Endothelial cell of umbilical vein (primary cell): ENCODE data around the gene DDX25. TPM values are rescaled to one million over a fixed set of nuclear protein-coding genes. Genes with fewer than 3 reads are reported as not detected.

ENCODE experiments used
- BruUV-seq: library from RNA; stranded (reverse); fragments of 400-500 nt; replicated peaks from 2 replicates; lab custom pipeline; 2021; lab: Mats Ljungman, UMichigan
- CTCF ChIA-PET: fragments of 300-600, 350-600 bp; sonication (Branson Sonifier 250); formaldehyde crosslinking; loops from one replicate; lab custom pipeline; 2021; ENCODE audit warnings: antibody characterized with exemption, inconsistent platforms; lab: Charles Lee
- POLR2A ChIA-PET: fragments of 300-600, 350-600 bp; sonication (Branson Sonifier 250); formaldehyde crosslinking; loops from one replicate; lab custom pipeline; 2021; ENCODE audit warnings: antibody characterized with exemption, inconsistent platforms; lab: Charles Lee
- DNase-seq: peaks from one replicate; pipeline ENCODE4 v3.0.0-alpha.2; 2011; ENCODE audit warnings: low read depth, low spot score
- FAIRE-seq: peaks from 2 replicates; lab custom pipeline; 2011; peaks lifted over from hg19 to GRCh38; lab: Jason Lieb, UNC
- H2AFZ ChIP-seq: 2 replicates; pipeline ENCODE4 v1.6.0; 2012; ENCODE audit warnings: low read depth, low read length, control low read depth, inconsistent platforms
- H3K27ac ChIP-seq: 2 replicates; pipeline ENCODE4 v1.5.1; 2011; ENCODE audit warnings: low read depth, mild to moderate bottlenecking, control low read depth, low read length, moderate library complexity; ENCODE audit not compliant: insufficient read depth
- H3K27me3 ChIP-seq, 2 experiments: 2 replicates each; pipeline versions ENCODE4 v1.6.0 to v1.6.1; 2011; ENCODE audit warnings: low read length in 2 of 2, mixed read lengths in 1 of 2; ENCODE audit not compliant: control insufficient read depth in 2 of 2, insufficient read depth in 2 of 2
- H3K36me3 ChIP-seq, 2 experiments: 2 replicates in 1 of 2; 3 replicates in 1 of 2; pipeline ENCODE4 v1.5.1; 2011; ENCODE audit warnings: low read length in 2 of 2, mild to moderate bottlenecking in 1 of 2, moderate library complexity in 1 of 2; ENCODE audit not compliant: control insufficient read depth in 2 of 2, insufficient read depth in 2 of 2; ENCODE audit errors: extremely low read depth in 1 of 2
- H3K4me1 ChIP-seq: 3 replicates; pipeline ENCODE4 v1.5.1; 2011; ENCODE audit warnings: mild to moderate bottlenecking, low read length; ENCODE audit not compliant: control insufficient read depth, insufficient read depth; ENCODE audit errors: extremely low read depth
- H3K4me2 ChIP-seq: 2 replicates; pipeline ENCODE4 v1.6.1; 2011; ENCODE audit warnings: low read length, control low read depth, mixed read lengths; ENCODE audit not compliant: insufficient read depth
- H3K4me3 ChIP-seq, 3 experiments: fragments of 200-600 bp in 1 of 3; sonication (generic), shearing (Covaris generic) in 1 of 3; replicated peaks in 1 of 3; 2 replicates each; pipeline ENCODE4 v1.5.1; 2011 to 2016; ENCODE audit warnings: control low read depth in 3 of 3, low read length in 3 of 3, mild to moderate bottlenecking in 2 of 3, inconsistent platforms in 1 of 3, low read depth in 1 of 3, moderate library complexity in 1 of 3; ENCODE audit not compliant: insufficient read depth in 1 of 3
- H3K79me2 ChIP-seq: 2 replicates; pipeline ENCODE4 v1.6.0; 2012; ENCODE audit warnings: low read length, inconsistent platforms; ENCODE audit not compliant: control insufficient read depth, insufficient read depth
- H3K9ac ChIP-seq: replicated peaks from 2 replicates; pipeline ENCODE3; 2011; ENCODE audit warnings: low read length, control low read depth; ENCODE audit not compliant: insufficient read depth; ENCODE audit errors: extremely low read depth
- H3K9me1 ChIP-seq: replicated peaks from 3 replicates; pipeline ENCODE4 v1.6.0; 2011; ENCODE audit warnings: mild to moderate bottlenecking, low read length; ENCODE audit not compliant: control insufficient read depth, insufficient read depth; ENCODE audit errors: extremely low read depth
- H3K9me3 ChIP-seq: replicated peaks from 2 replicates; pipeline ENCODE4 v1.5.1; 2012; ENCODE audit warnings: low read length, inconsistent platforms; ENCODE audit not compliant: control insufficient read depth, insufficient read depth
- H4K20me1 ChIP-seq: replicated peaks from 2 replicates; pipeline ENCODE3; 2011; ENCODE audit warnings: mild to moderate bottlenecking, low read length; ENCODE audit not compliant: control insufficient read depth, insufficient read depth; ENCODE audit errors: extremely low read depth
- CTCF ChIP-seq, 2 donors: IDR thresholded peaks; 1 replicate in 1 of 2; 2 replicates in 1 of 2; pipeline ENCODE4 v1.5.1; 2011; ENCODE audit warnings: low read length in 2 of 2, mild to moderate bottlenecking in 2 of 2, moderate library complexity in 2 of 2, control low read depth in 1 of 2, inconsistent platforms in 1 of 2, low read depth in 1 of 2; ENCODE audit not compliant: insufficient read depth in 1 of 2; ENCODE audit errors: extremely low read depth in 1 of 2
- EZH2 ChIP-seq: IDR thresholded peaks from 2 replicates; pipeline ENCODE4 v1.6.1; 2012; ENCODE audit warnings: borderline replicate concordance, low read depth, mild to moderate bottlenecking, moderate library complexity, low read length, inconsistent platforms; ENCODE audit not compliant: severe bottlenecking
- FOS ChIP-seq: IDR thresholded peaks from 2 replicates; pipeline ENCODE4 v1.6.1; 2011; ENCODE audit warnings: mild to moderate bottlenecking, low read length, moderate library complexity, borderline replicate concordance; ENCODE audit not compliant: insufficient read depth
- GATA2 ChIP-seq: IDR thresholded peaks from 2 replicates; pipeline ENCODE4 v1.7.0; 2011; ENCODE audit warnings: low read depth, mild to moderate bottlenecking, moderate library complexity, mixed read lengths, low read length; ENCODE audit not compliant: insufficient read length, insufficient read depth
- JUN ChIP-seq: IDR thresholded peaks from 2 replicates; pipeline ENCODE4 v1.6.1; 2011; ENCODE audit warnings: borderline replicate concordance, low read depth; ENCODE audit not compliant: insufficient read length, insufficient read depth
- MAX ChIP-seq: IDR thresholded peaks from 2 replicates; pipeline ENCODE4 v1.6.1; 2011; ENCODE audit not compliant: insufficient read depth, insufficient read length
- MYC ChIP-seq: IDR thresholded peaks from one replicate; pipeline ENCODE4 v1.6.1; 2011; ENCODE audit warnings: mild to moderate bottlenecking, low read depth, low read length
- POLR2A ChIP-seq: IDR thresholded peaks from 2 replicates; pipeline ENCODE4 v1.6.1; 2012; ENCODE audit warnings: low read depth, mild to moderate bottlenecking, control low read depth, low read length
- POLR2AphosphoS5 ChIP-seq: IDR thresholded peaks from 2 replicates; pipeline ENCODE4 v1.6.1; 2012; ENCODE audit warnings: low read depth, mild to moderate bottlenecking, control low read depth, low read length, moderate library complexity; ENCODE audit not compliant: insufficient read depth
- dilution Hi-C: fragments of 300-500 bp; cut with MboI; formaldehyde crosslinking; loops from one replicate; pipeline ENCODE4 v1.15.0; 2019; ENCODE audit warnings: low sequenced_read_pairs; ENCODE audit not compliant: extremely low pct_ligation_motif_present
- intact Hi-C: fragments of 100-400 bp; cut with micrococcal nuclease; formaldehyde crosslinking; loops from one replicate; pipeline ENCODE4 v1.10.0; 2022
- polyA plus RNA-seq, 4 experiments: library from polyadenylated mRNA; depleted of rRNA in 3 of 4; stranded (reverse) in 3 of 4; unstranded in 1 of 4; fragments of >200 nt; gene quantifications; 2 replicates each; pipeline versions ENCODE4 v1.2.1 to v1.2.3, GENCODE V29; 2011 to 2012; ENCODE audit warnings: missing spikeins in 1 of 4
- total RNA-seq: library from RNA; stranded (reverse); gene quantifications from 2 replicates; pipeline ENCODE4 v1.2.3, GENCODE V29; 2021

DDX25 gene
- total and polyA plus RNA-seq, 2 donors (not counting 3 experiments of a cell fraction or from before 2014, with no cell fraction given): not detected

GRCh38 chr11:125958872-125959400, 54.6 kb downstream of the DDX25 start:
- Histone ChIP-seq H3K4me3 (no peak overlapping the region), H3K27ac (no peak overlapping the region), H3K79me2 (no peaks in the 10 kb centered on the region), H3K4me2 (no peak overlapping the region), H3K36me3 (no peaks in the 10 kb centered on the region), H3K9me3 (no peaks in the 10 kb centered on the region), H3K9ac (no peak overlapping the region), H2AFZ (no peak overlapping the region), H4K20me1 (no peaks in the 10 kb centered on the region), H3K9me1 (no peaks in the 10 kb centered on the region), H3K4me1 (no peaks in the 10 kb centered on the region), H3K27me3 (no peaks in the 10 kb centered on the region)
- TF ChIP-seq EZH2 (no peak), POLR2A (no peak), MYC (no peak), MAX (no peak), POLR2AphosphoS5 (no peak), JUN (no peak), GATA2 (no peak), CTCF (IDR thresholded peaks at IDR 0.05; ENCODE audit: extremely low read depth in 1 of 2, insufficient read depth in 1 of 2, low read depth in 1 of 2, low read length in 2 of 2) (no peak), FOS (no peak)
- ChIA-PET CTCF (interaction anchor here (1.2 kb wide), 1 partner anchor 17 kb away, joined by 5 read pairs; no protein-coding TSS in a partner anchor), POLR2A (no interaction called here)
- FAIRE-seq (no peak), DNase-seq (no peak)
- intact Hi-C loops (no loop called here), dilution Hi-C loops (no loop called here)
- no TSS peak for BruUV-seq
